Liver (tissue), 9 donors: ENCODE results near the gene WDFY3. TPM values are rescaled to one million over a fixed set of nuclear protein-coding genes. Genes with fewer than 3 reads are reported as not detected.

Experiments
- DNase-seq: peaks from one replicate; pipeline ENCODE4 v3.0.0-alpha.2; 2017; ENCODE audit warnings: low spot score
- H3K27ac ChIP-seq, 2 donors: one replicate each; pipeline ENCODE4 v1.7.0; 2013; ENCODE audit warnings: inconsistent platforms in 2 of 2, low read length in 2 of 2, control low read depth in 1 of 2, low read depth in 1 of 2, mild to moderate bottlenecking in 1 of 2
- H3K27me3 ChIP-seq, 4 donors: one replicate each; pipeline versions ENCODE4 v1.6.1 to v1.7.0; 2013; ENCODE audit warnings: low read length in 3 of 4, inconsistent platforms in 1 of 4, mild to moderate bottlenecking in 1 of 4, moderate library complexity in 1 of 4; ENCODE audit not compliant: control insufficient read depth in 4 of 4, insufficient read depth in 4 of 4
- H3K36me3 ChIP-seq, 4 donors: one replicate each; pipeline versions ENCODE4 v1.6.1 to v1.7.0; 2013; ENCODE audit warnings: low read length in 3 of 4, mild to moderate bottlenecking in 3 of 4, low read depth in 1 of 4, moderate library complexity in 1 of 4; ENCODE audit not compliant: control insufficient read depth in 4 of 4, insufficient read depth in 3 of 4
- H3K4me1 ChIP-seq, 4 donors: one replicate each; pipeline versions ENCODE4 v1.6.1 to v1.7.0; 2013; ENCODE audit warnings: low read length in 3 of 4, mild to moderate bottlenecking in 3 of 4, moderate library complexity in 1 of 4; ENCODE audit not compliant: control insufficient read depth in 4 of 4, insufficient read depth in 4 of 4
- H3K4me3 ChIP-seq, 3 donors: one replicate each; pipeline versions ENCODE4 v1.6.1 to v1.7.0; 2013; ENCODE audit warnings: low read length in 3 of 3, control low read depth in 1 of 3, low read depth in 1 of 3, mild to moderate bottlenecking in 1 of 3
- H3K9ac ChIP-seq, 2 donors: one replicate each; pipeline ENCODE4 v1.7.0; 2013; ENCODE audit warnings: low read length in 2 of 2, mild to moderate bottlenecking in 2 of 2, moderate library complexity in 2 of 2, control low read depth in 1 of 2, low read depth in 1 of 2
- H3K9me3 ChIP-seq, 4 donors: one replicate each; pipeline versions ENCODE4 v1.6.1 to v1.7.0; 2013; ENCODE audit warnings: low read length in 3 of 4; ENCODE audit not compliant: control insufficient read depth in 4 of 4
- EGR1 ChIP-seq, 2 donors: IDR thresholded peaks; 2 replicates each; pipeline ENCODE4 v1.6.1; 2016 to 2018; ENCODE audit warnings: antibody characterized with exemption in 2 of 2, low read depth in 2 of 2
- FOXA1 ChIP-seq: IDR thresholded peaks from 2 replicates; pipeline ENCODE4 v1.6.1; 2016; ENCODE audit warnings: antibody characterized with exemption
- GABPA ChIP-seq, 2 donors: IDR thresholded peaks in 1 of 2; conservative IDR thresholded peaks in 1 of 2; 2 replicates each; pipeline ENCODE4 v1.6.1; 2016; ENCODE audit warnings: antibody characterized with exemption in 2 of 2, mild to moderate bottlenecking in 1 of 2, moderate library complexity in 1 of 2
- HNF4A ChIP-seq, 2 donors: conservative IDR thresholded peaks; 2 replicates each; pipeline ENCODE4 v1.6.1; 2016; ENCODE audit warnings: antibody characterized with exemption in 2 of 2, mild to moderate bottlenecking in 2 of 2
- JUND ChIP-seq, 2 donors: IDR thresholded peaks; 2 replicates each; pipeline ENCODE4 v1.6.1; 2016; ENCODE audit warnings: antibody characterized with exemption in 2 of 2
- NR2F2 ChIP-seq: IDR thresholded peaks from 2 replicates; pipeline ENCODE4 v1.6.1; 2016; ENCODE audit warnings: antibody characterized with exemption
- RAD21 ChIP-seq, 2 donors: IDR thresholded peaks; 2 replicates each; pipeline ENCODE4 v1.6.1; 2016; ENCODE audit warnings: antibody characterized with exemption in 2 of 2, mild to moderate bottlenecking in 2 of 2
- REST ChIP-seq: IDR thresholded peaks from 2 replicates; pipeline ENCODE4 v1.6.1; 2016; ENCODE audit warnings: antibody characterized with exemption, mild to moderate bottlenecking
- TAF1 ChIP-seq: conservative IDR thresholded peaks from 2 replicates; pipeline ENCODE4 v1.6.1; 2016; ENCODE audit warnings: antibody characterized with exemption, mild to moderate bottlenecking
- ZBTB33 ChIP-seq: IDR thresholded peaks from 2 replicates; pipeline ENCODE4 v1.6.1; 2016; ENCODE audit warnings: antibody characterized with exemption
- WGBS: extraction: QIAGEN DNeasy Blood & Tissue Kit; methylation state at CpG from one replicate; pipeline ENCODE4 v1.1.7; 2013; 5-methylcytosine and 5-hydroxymethylcytosine counted together
- polyA plus RNA-seq, 2 donors: library from polyadenylated mRNA; stranded (reverse) in 1 of 2; unstranded in 1 of 2; fragments of 200-250 nt in 1 of 2; fragments of >200 nt in 1 of 2; fragmentation: Nextera tagmentation in 1 of 2; extraction: Ambion mirVana in 1 of 2; gene quantifications; one replicate each; pipeline versions ENCODE4 v1.2.1 to v1.2.3, GENCODE V29; 2013 to 2015
- total RNA-seq, 2 donors: library from RNA; depleted of rRNA; stranded (reverse); fragments of >200 nt; gene quantifications; one replicate each; pipeline ENCODE4 v1.2.3, GENCODE V29; 2014
- TF ChIP-seq, protein P1 (sequence below): IDR thresholded peaks from 2 replicates; pipeline ENCODE4 v1.6.1; 2016; ENCODE audit warnings: antibody characterized with exemption
- TF ChIP-seq, protein P2 (sequence below): fragments of 150-350 bp; IDR thresholded peaks from 2 replicates; pipeline ENCODE4 v1.5.1; 2017; ENCODE audit warnings: improper control_type of control experiment, low read depth, low read length; ENCODE audit not compliant: missing input control
- donor health status: healthy.
- donor health status: healthy.
- donor health status: healthy.
- donor health status: healthy.
- donor health status: healthy.

WDFY3 gene
- total and polyA plus RNA-seq, 4 donors = 3.2 to 50.5 (median 19.2) TPM

DNA sequence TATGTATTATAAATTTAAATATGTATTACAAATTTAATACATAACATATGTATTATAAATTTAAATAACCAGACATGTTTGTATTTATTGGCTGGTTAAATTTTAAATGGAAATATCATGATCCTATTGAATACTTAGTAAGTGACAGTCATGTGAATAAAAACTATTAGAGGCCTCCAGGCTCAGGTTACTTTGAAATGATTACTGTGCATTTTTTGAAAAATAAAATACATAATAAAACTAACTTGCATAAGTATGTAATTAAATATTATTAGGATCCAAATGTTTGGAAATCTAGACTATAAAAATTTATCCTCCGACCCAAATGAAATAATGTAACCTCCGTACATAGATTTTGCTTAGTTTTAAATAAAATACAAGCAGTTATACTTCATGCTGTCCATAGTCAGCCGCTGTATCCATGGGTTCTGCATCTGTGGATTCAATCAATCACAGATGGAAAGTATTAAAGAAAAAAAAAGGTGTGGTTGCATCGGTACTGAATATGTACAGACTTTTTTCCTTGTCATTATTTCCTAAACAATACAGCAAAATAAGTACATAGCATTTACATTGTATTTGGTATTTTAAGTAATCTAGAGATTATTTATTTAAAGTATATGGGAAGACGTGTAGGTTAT lies 140.7 kb downstream of the WDFY3 start (continued):
- no peak for TF ChIP-seq REST
- no peak for TF ChIP-seq NR2F2
- no peak for TF ChIP-seq FOXA1
- no peak for TF ChIP-seq ZBTB33
- TF ChIP-seq JUND (IDR thresholded peaks at IDR 0.05) = no peak
- TF ChIP-seq, protein P1, sequence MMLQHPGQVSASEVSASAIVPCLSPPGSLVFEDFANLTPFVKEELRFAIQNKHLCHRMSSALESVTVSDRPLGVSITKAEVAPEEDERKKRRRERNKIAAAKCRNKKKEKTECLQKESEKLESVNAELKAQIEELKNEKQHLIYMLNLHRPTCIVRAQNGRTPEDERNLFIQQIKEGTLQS = no peak

- Histone ChIP-seq H3K4me3 (no peak overlapping the region), H3K4me1 (no peaks in the 10 kb centered on the region), H3K9ac (no peak overlapping the region), H3K27ac (no peak overlapping the region), H3K9me3 (no peaks in the 10 kb centered on the region), H3K36me3 (peaks cover 0 to 25% (median 3%) of the 10 kb centered on the region in 4 donors), H3K27me3 (no peaks in the 10 kb centered on the region)
- TF ChIP-seq GABPA (IDR thresholded peaks at IDR 0.05 in 1 of 2, conservative IDR thresholded peaks at IDR 0.05 in 1 of 2) (no peak), RAD21 (IDR thresholded peaks at IDR 0.05) (no peak), NR2F2 (no peak), HNF4A (conservative IDR thresholded peaks at IDR 0.05) (no peak), REST (no peak), TAF1 (no peak), EGR1 (IDR thresholded peaks at IDR 0.05; ENCODE audit: low read depth in 2 of 2) (no peak), ZBTB33 (no peak)
- TF ChIP-seq, protein P2, sequence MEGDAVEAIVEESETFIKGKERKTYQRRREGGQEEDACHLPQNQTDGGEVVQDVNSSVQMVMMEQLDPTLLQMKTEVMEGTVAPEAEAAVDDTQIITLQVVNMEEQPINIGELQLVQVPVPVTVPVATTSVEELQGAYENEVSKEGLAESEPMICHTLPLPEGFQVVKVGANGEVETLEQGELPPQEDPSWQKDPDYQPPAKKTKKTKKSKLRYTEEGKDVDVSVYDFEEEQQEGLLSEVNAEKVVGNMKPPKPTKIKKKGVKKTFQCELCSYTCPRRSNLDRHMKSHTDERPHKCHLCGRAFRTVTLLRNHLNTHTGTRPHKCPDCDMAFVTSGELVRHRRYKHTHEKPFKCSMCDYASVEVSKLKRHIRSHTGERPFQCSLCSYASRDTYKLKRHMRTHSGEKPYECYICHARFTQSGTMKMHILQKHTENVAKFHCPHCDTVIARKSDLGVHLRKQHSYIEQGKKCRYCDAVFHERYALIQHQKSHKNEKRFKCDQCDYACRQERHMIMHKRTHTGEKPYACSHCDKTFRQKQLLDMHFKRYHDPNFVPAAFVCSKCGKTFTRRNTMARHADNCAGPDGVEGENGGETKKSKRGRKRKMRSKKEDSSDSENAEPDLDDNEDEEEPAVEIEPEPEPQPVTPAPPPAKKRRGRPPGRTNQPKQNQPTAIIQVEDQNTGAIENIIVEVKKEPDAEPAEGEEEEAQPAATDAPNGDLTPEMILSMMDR = no peak
- no peak for DNase-seq
- 86% methylated on average over 1 of the region's 1 CpG for WGBS
Measured at GRCh38 chr4:84821064-84821463, 145.4 kb downstream of the WDFY3 start.
